Activated T-cell treated with anti-CD3 and anti-CD28 coated beads, Interleukin-2, amount 50 U/mL, for 24 hours (primary cell): ENCODE data around the gene MAP3K19.

Experiments used
- DNase-seq: peaks from one replicate; pipeline ENCODE4 v3.0.0-alpha.2; 2020
- H3K27ac Mint-ChIP-seq: 2 replicates; pipeline ENCODE4 v1.8.0; 2020; ENCODE audit warnings: mild to moderate bottlenecking, mixed read lengths
- H3K27me3 Mint-ChIP-seq: 2 replicates; pipeline ENCODE4 v1.8.0; 2020; ENCODE audit warnings: mixed read lengths
- H3K36me3 Mint-ChIP-seq: 2 replicates; pipeline ENCODE4 v1.8.0; 2020; ENCODE audit warnings: low read depth, mixed read lengths
- H3K4me1 Mint-ChIP-seq: 2 replicates; pipeline ENCODE4 v1.8.0; 2020; ENCODE audit warnings: low read depth, mixed read lengths
- H3K4me3 Mint-ChIP-seq: 2 replicates; pipeline ENCODE4 v1.8.0; 2020; ENCODE audit warnings: mild to moderate bottlenecking, moderate library complexity, mixed read lengths
- H3K9me3 Mint-ChIP-seq: 2 replicates; pipeline ENCODE4 v1.8.0; 2020; ENCODE audit warnings: mixed read lengths

MAP3K19 gene

DNA sequence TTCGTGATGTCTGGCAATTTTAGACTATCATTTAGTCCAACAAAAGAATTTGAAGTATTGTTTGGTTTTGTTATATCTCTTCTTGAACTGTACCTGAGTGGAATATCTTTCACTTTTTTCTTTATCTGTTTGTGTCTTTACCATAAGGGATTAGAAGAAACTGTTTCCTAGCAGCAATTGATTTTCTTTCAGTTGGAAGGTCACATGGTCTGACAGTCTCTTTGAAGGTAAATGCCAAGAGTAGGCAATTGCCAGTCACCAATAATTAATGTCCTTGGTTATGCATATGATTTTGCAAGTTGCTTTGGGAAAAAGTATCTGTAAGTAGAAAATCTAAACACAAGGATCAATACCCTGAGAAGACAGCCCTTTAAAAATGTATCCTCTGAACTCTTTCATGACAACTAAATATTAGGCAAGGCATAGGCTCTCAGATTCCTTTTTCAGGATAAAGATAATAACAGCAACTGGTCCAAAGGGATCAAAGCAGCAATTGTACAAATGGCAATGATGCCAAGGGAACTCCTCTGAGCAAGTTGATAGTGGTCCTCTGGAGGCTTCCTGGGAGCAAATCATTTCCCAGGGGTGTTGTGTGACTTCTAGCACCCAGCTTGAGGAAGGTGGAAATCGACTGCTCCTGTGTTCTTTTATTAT lies 17.6 kb downstream of the MAP3K19 start:
- Mint-ChIP-seq H3K27me3 (peaks cover 5% of the 10 kb centered on the region), H3K36me3 (no peaks in the 10 kb centered on the region), H3K27ac (no peak overlapping the region), H3K9me3 (no peaks in the 10 kb centered on the region), H3K4me3 (no peak overlapping the region), H3K4me1 (no peaks in the 10 kb centered on the region)
- no peak for DNase-seq

GRCh38 chr2:135023886-135024485 lies 23.3 kb downstream of the MAP3K19 start:
- peaks cover 2% of the 10 kb centered on the region for H3K27me3 Mint-ChIP-seq
- H3K4me1 Mint-ChIP-seq, result peaks cover 27% of the 10 kb centered on the region
- no peaks in the 10 kb centered on the region for H3K36me3 Mint-ChIP-seq
- no peak overlapping the region for H3K27ac Mint-ChIP-seq
- no peak overlapping the region for H3K4me3 Mint-ChIP-seq
- DNase-seq, result no peak
- peaks cover 7% of the 10 kb centered on the region for H3K9me3 Mint-ChIP-seq

DNA sequence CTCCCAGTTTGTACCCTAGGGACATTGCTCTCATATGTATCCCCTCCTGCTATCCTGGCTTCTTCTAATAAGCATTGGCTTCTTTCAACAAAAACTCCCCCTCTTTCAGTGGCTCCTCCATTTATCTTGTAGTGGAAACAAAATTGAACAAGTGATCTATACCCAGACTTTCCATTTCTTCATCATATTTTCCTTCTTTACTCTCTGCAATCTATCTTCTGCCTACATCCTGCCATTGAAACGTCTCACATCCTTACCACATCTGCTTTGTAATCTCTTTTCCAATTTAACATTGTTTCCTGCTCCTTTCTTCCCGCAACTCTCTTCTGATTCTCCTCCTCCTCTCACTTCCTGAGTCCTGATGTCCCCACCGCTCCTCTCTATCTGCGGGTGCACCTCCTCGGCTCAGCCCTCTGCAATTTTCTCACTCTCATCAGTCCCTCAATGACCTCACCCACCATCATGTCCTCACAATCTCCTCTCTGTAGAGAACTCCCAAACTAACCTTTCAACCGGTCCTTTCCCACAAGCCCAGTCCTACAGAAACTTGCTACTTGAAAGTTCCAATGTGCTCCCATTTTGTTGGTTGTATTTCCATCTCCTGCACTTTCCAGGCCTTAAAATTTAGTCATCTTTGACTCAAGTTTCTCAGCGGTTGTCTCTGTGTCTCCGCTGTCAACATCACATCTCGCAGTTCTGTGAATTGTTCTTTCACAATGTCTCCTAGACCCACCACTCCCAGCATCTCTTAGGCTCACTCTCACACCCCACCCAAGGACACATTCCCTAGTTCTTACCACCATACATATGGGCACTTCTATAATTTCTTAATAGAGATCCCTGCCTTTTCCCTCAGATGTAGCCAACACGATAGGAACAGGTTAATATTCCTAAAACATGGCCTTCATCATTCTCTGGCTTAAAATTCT lies 24.0 kb downstream of the MAP3K19 start:
- Mint-ChIP-seq H3K4me1 (peaks cover 27% of the 10 kb centered on the region), H3K36me3 (no peaks in the 10 kb centered on the region), H3K4me3 (no peak overlapping the region), H3K9me3 (peaks cover 7% of the 10 kb centered on the region), H3K27me3 (peaks cover 2% of the 10 kb centered on the region), H3K27ac (peak overlapping the region; percentile 18)
- DNase-seq, result no peak

- H3K4me3 Mint-ChIP-seq, result no peak overlapping the region
- H3K36me3 Mint-ChIP-seq, result no peaks in the 10 kb centered on the region
- no peak overlapping the region for H3K27ac Mint-ChIP-seq
These were observed 25.6 kb downstream of the MAP3K19 start for GRCh38 chr2:135021618-135022017.

GRCh38 chr2:135011633-135012032 lies 35.6 kb downstream of the MAP3K19 start:
- H3K4me1 Mint-ChIP-seq, result peaks cover 6% of the 10 kb centered on the region
- no peaks in the 10 kb centered on the region for H3K27me3 Mint-ChIP-seq
- DNase-seq, result no peak
- no peaks in the 10 kb centered on the region for H3K9me3 Mint-ChIP-seq
- H3K4me3 Mint-ChIP-seq, result no peak overlapping the region
- H3K36me3 Mint-ChIP-seq, result no peaks in the 10 kb centered on the region
- no peak overlapping the region for H3K27ac Mint-ChIP-seq

More at GRCh38 chr2:135021618-135022017, 25.6 kb downstream of the MAP3K19 start:
- peaks cover 27% of the 10 kb centered on the region for H3K4me1 Mint-ChIP-seq
- peaks cover 7% of the 10 kb centered on the region for H3K9me3 Mint-ChIP-seq
- no peaks in the 10 kb centered on the region for H3K27me3 Mint-ChIP-seq
- DNase-seq, result no peak

GRCh38 chr2:135010200-135010942 lies 36.9 kb downstream of the MAP3K19 start:
- Mint-ChIP-seq H3K4me3 (no peak overlapping the region), H3K27me3 (peaks cover 4% of the 10 kb centered on the region), H3K27ac (no peak overlapping the region), H3K9me3 (no peaks in the 10 kb centered on the region), H3K36me3 (no peaks in the 10 kb centered on the region), H3K4me1 (peaks cover 6% of the 10 kb centered on the region)
- DNase-seq, result no peak

GRCh38 chr2:135009339-135009738 lies 37.9 kb downstream of the MAP3K19 start:
- Mint-ChIP-seq H3K27me3 (peaks cover 12% of the 10 kb centered on the region), H3K4me1 (peaks cover 8% of the 10 kb centered on the region), H3K36me3 (no peaks in the 10 kb centered on the region), H3K4me3 (no peak overlapping the region), H3K9me3 (no peaks in the 10 kb centered on the region), H3K27ac (no peak overlapping the region)
- DNase-seq, result no peak

GRCh38 chr2:135005753-135006152 lies 41.5 kb downstream of the MAP3K19 start:
- H3K27ac Mint-ChIP-seq, result no peak overlapping the region
- peaks cover 11% of the 10 kb centered on the region for H3K4me1 Mint-ChIP-seq
- no peak for DNase-seq
- peaks cover 13% of the 10 kb centered on the region for H3K27me3 Mint-ChIP-seq
- no peaks in the 10 kb centered on the region for H3K9me3 Mint-ChIP-seq
- no peaks in the 10 kb centered on the region for H3K36me3 Mint-ChIP-seq
- no peak overlapping the region for H3K4me3 Mint-ChIP-seq

- DNase-seq, result peak; percentile 82
- Mint-ChIP-seq H3K27ac (no peak overlapping the region), H3K27me3 (peaks cover 13% of the 10 kb centered on the region), H3K36me3 (no peaks in the 10 kb centered on the region), H3K4me1 (peaks cover 5% of the 10 kb centered on the region), H3K9me3 (no peaks in the 10 kb centered on the region), H3K4me3 (no peak overlapping the region)
These were observed 43.1 kb downstream of the MAP3K19 start for GRCh38 chr2:135004005-135004746.

DNA sequence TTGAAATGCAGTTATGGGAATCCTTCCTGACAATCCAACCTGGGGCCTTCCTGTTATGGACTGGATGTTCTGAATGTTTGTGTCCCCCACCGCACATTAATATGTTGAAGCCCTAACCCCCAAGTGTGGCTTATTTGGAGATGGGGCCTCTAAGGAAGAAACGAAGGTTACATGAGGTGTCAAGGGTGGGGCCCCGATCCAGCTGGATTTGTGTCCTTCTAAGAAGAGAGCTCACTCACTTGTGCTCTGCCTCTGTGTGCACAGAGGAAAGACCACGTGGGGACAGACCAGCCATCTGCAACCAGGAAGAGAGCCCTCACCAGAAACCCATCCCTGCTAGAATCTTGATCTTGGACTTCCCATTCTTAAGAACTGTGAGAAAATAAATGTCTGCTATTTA lies 44.4 kb downstream of the MAP3K19 start:
- no peak overlapping the region for H3K27ac Mint-ChIP-seq
- H3K4me3 Mint-ChIP-seq, result no peak overlapping the region
- DNase-seq, result no peak
- H3K4me1 Mint-ChIP-seq, result peaks cover 5% of the 10 kb centered on the region
- H3K9me3 Mint-ChIP-seq, result no peaks in the 10 kb centered on the region
- H3K27me3 Mint-ChIP-seq, result peaks cover 13% of the 10 kb centered on the region
- no peaks in the 10 kb centered on the region for H3K36me3 Mint-ChIP-seq

DNA sequence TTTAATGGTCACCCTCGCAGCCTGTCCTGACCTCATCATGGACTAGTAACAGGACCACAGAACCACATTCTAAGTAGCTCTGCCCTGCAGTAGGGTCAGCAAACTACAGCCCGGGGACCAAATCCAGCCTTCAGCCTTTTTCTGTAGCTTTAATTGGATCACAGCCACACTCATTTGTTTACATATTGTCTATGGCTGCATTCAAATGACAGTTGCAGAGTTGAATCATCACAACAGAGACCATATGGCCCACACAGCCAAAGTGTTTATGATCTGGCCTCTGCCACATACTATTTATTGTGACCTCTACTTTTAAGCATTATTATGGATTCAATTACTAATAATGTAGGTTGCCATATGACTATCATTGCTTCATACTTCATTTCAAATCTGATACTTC lies 47.7 kb downstream of the MAP3K19 start:
- DNase-seq, result no peak
- no peak overlapping the region for H3K27ac Mint-ChIP-seq
- no peak overlapping the region for H3K4me3 Mint-ChIP-seq
- H3K27me3 Mint-ChIP-seq, result peaks cover 3% of the 10 kb centered on the region
- no peaks in the 10 kb centered on the region for H3K9me3 Mint-ChIP-seq
- H3K4me1 Mint-ChIP-seq, result peaks cover 5% of the 10 kb centered on the region
- no peaks in the 10 kb centered on the region for H3K36me3 Mint-ChIP-seq

GRCh38 chr2:134988994-134989605 lies 58.1 kb downstream of the MAP3K19 start:
- no peak for DNase-seq
- H3K4me3 Mint-ChIP-seq, result no peak overlapping the region
- H3K4me1 Mint-ChIP-seq, result no peaks in the 10 kb centered on the region
- H3K36me3 Mint-ChIP-seq, result no peaks in the 10 kb centered on the region
- H3K27ac Mint-ChIP-seq, result no peak overlapping the region
- H3K9me3 Mint-ChIP-seq, result peaks cover 6% of the 10 kb centered on the region
- no peaks in the 10 kb centered on the region for H3K27me3 Mint-ChIP-seq

GRCh38 chr2:134985061-134985460 lies 62.2 kb downstream of the MAP3K19 start:
- H3K9me3 Mint-ChIP-seq, result peaks cover 6% of the 10 kb centered on the region
- no peak for DNase-seq
- H3K27me3 Mint-ChIP-seq, result peaks cover 3% of the 10 kb centered on the region
- H3K4me1 Mint-ChIP-seq, result no peaks in the 10 kb centered on the region
- no peaks in the 10 kb centered on the region for H3K36me3 Mint-ChIP-seq
- no peak overlapping the region for H3K27ac Mint-ChIP-seq
- H3K4me3 Mint-ChIP-seq, result no peak overlapping the region
